ENCODE measurements around the gene CD248.

Gene CD248

GRCh38 chr11:66314561-66315497 lies 2.0 kb downstream of the CD248 start:
- H3K79me2 ChIP-seq = no peaks in the 10 kb centered on the region
- H3K4me3 ChIP-seq (ENCODE audit: low read depth, low read length) = no peak overlapping the region
- TF ChIP-seq CTCF (IDR thresholded peaks at IDR 0.05) = no peak
- H3K36me3 ChIP-seq (ENCODE audit: control insufficient read depth, insufficient read depth, low read length) = no peaks in the 10 kb centered on the region
- H3K9ac ChIP-seq = no peak overlapping the region
- H2AFZ ChIP-seq = no peak overlapping the region
- no peaks in the 10 kb centered on the region for H3K27me3 ChIP-seq (ENCODE audit: control insufficient read depth, insufficient read depth, low read length)
- H3K27ac ChIP-seq = no peak overlapping the region
- no peaks in the 10 kb centered on the region for H3K9me3 ChIP-seq (ENCODE audit: control insufficient read depth, low read length)
- no peak overlapping the region for H3K4me2 ChIP-seq (ENCODE audit: low read length)
- peaks cover 2% of the 10 kb centered on the region for H3K4me1 ChIP-seq

- Histone ChIP-seq H3K79me2 (no peaks in the 10 kb centered on the region), H3K27ac (no peak overlapping the region), H2AFZ (no peak overlapping the region), H3K4me3 (ENCODE audit: low read depth, low read length) (no peak overlapping the region), H3K36me3 (ENCODE audit: control insufficient read depth, insufficient read depth, low read length) (no peaks in the 10 kb centered on the region), H3K4me2 (ENCODE audit: low read length) (no peak overlapping the region), H3K9me3 (ENCODE audit: control insufficient read depth, low read length) (no peaks in the 10 kb centered on the region), H3K9ac (no peak overlapping the region), H3K27me3 (ENCODE audit: control insufficient read depth, insufficient read depth, low read length) (no peaks in the 10 kb centered on the region), H3K4me1 (peaks cover 2% of the 10 kb centered on the region)
- TF ChIP-seq CTCF (IDR thresholded peaks at IDR 0.05) = no peak
Measured at GRCh38 chr11:66314186-66314501, 2.7 kb downstream of the CD248 start.

- peak overlapping the region; percentile 45 for H3K4me3 ChIP-seq (ENCODE audit: low read depth, low read length)
- H3K27me3 ChIP-seq (ENCODE audit: control insufficient read depth, insufficient read depth, low read length) = no peaks in the 10 kb centered on the region
- peak overlapping the region; percentile 69 for H3K27ac ChIP-seq
- H3K4me2 ChIP-seq (ENCODE audit: low read length) = peak overlapping the region; percentile 67
- no peak for TF ChIP-seq CTCF (IDR thresholded peaks at IDR 0.05)
- H3K9me3 ChIP-seq (ENCODE audit: control insufficient read depth, low read length) = no peaks in the 10 kb centered on the region
- no peaks in the 10 kb centered on the region for H3K79me2 ChIP-seq
- H3K9ac ChIP-seq = no peak overlapping the region
- peak overlapping the region; percentile 75 for H2AFZ ChIP-seq
- H3K4me1 ChIP-seq = peaks cover 2% of the 10 kb centered on the region
- no peaks in the 10 kb centered on the region for H3K36me3 ChIP-seq (ENCODE audit: control insufficient read depth, insufficient read depth, low read length)
Measured at GRCh38 chr11:66313321-66314185, 3.3 kb downstream of the CD248 start.

- no peaks in the 10 kb centered on the region for H3K9me3 ChIP-seq (ENCODE audit: control insufficient read depth, low read length)
- no peaks in the 10 kb centered on the region for H3K36me3 ChIP-seq (ENCODE audit: control insufficient read depth, insufficient read depth, low read length)
- peak overlapping the region; percentile 84 for H2AFZ ChIP-seq
- H3K4me1 ChIP-seq = no peaks in the 10 kb centered on the region
- no peak for TF ChIP-seq CTCF (IDR thresholded peaks at IDR 0.05)
- peak overlapping the region; percentile 83 for H3K27ac ChIP-seq
- no peaks in the 10 kb centered on the region for H3K79me2 ChIP-seq
- peak overlapping the region; percentile 87 for H3K4me2 ChIP-seq (ENCODE audit: low read length)
- peak overlapping the region; percentile 57 for H3K4me3 ChIP-seq (ENCODE audit: low read depth, low read length)
- H3K27me3 ChIP-seq (ENCODE audit: control insufficient read depth, insufficient read depth, low read length) = no peaks in the 10 kb centered on the region
- no peak overlapping the region for H3K9ac ChIP-seq
Measured at GRCh38 chr11:66312549-66313320, 4.1 kb downstream of the CD248 start.
